Adipocyte (in vitro differentiated cells): ENCODE data around the gene PIK3CD.
"Not testable (repeated sequence)": the region's sequence is repeated elsewhere in the genome, so short reads cannot be mapped to it uniquely, and the experiment has no call there.

Experiments used
- DNase-seq: peaks from one replicate; pipeline ENCODE4 v3.0.0-alpha.2; 2015; ENCODE audit warnings: low read depth
- H3K27me3 ChIP-seq: replicated peaks from 2 replicates; pipeline ENCODE4 v1.7.0; 2013; ENCODE audit warnings: mild to moderate bottlenecking, low read length, moderate library complexity; ENCODE audit not compliant: control insufficient read depth, insufficient read depth
- H3K36me3 ChIP-seq: 2 replicates; pipeline ENCODE4 v1.7.0; 2013; ENCODE audit warnings: low read length, mild to moderate bottlenecking, moderate library complexity; ENCODE audit not compliant: control insufficient read depth, insufficient read depth, severe bottlenecking
- H3K4me1 ChIP-seq: 2 replicates; pipeline ENCODE4 v1.7.0; 2013; ENCODE audit warnings: mild to moderate bottlenecking, low read length, moderate library complexity; ENCODE audit not compliant: control insufficient read depth, insufficient read depth
- H3K4me3 ChIP-seq: 2 replicates; pipeline ENCODE4 v1.7.0; 2013; ENCODE audit warnings: mild to moderate bottlenecking, low read length, moderate library complexity
- H3K9ac ChIP-seq: 2 replicates; pipeline ENCODE4 v1.7.0; 2013; ENCODE audit warnings: mild to moderate bottlenecking, low read length, moderate library complexity
- H3K9me3 ChIP-seq: 2 replicates; pipeline ENCODE4 v1.7.0; 2013; ENCODE audit warnings: mild to moderate bottlenecking, low read length, moderate library complexity; ENCODE audit not compliant: control insufficient read depth

The PIK3CD gene

GRCh38 chr1:9749361-9749760 lies 97.8 kb downstream of the PIK3CD start:
- no peak overlapping the region for H3K4me3 ChIP-seq
- H3K36me3 ChIP-seq, result peaks cover 11% of the 10 kb centered on the region
- no peaks in the 10 kb centered on the region for H3K27me3 ChIP-seq
- no peak overlapping the region for H3K9ac ChIP-seq
- H3K9me3 ChIP-seq, result no peaks in the 10 kb centered on the region
- H3K4me1 ChIP-seq, result peaks cover 15% of the 10 kb centered on the region
- DNase-seq, result no peak

GRCh38 chr1:9751971-9752370 lies 100.4 kb downstream of the PIK3CD start:
- DNase-seq, result no peak
- Histone ChIP-seq H3K4me1 (peaks cover 5% of the 10 kb centered on the region), H3K27me3 (no peaks in the 10 kb centered on the region), H3K9ac (no peak overlapping the region), H3K4me3 (no peak overlapping the region), H3K9me3 (no peaks in the 10 kb centered on the region), H3K36me3 (peaks cover 11% of the 10 kb centered on the region)

- peaks cover 5% of the 10 kb centered on the region for H3K4me1 ChIP-seq
- no peak overlapping the region for H3K4me3 ChIP-seq
- peak; percentile 68 for DNase-seq
- peaks cover 11% of the 10 kb centered on the region for H3K36me3 ChIP-seq
- no peaks in the 10 kb centered on the region for H3K9me3 ChIP-seq
- no peaks in the 10 kb centered on the region for H3K27me3 ChIP-seq
- no peak overlapping the region for H3K9ac ChIP-seq
These were observed 101.6 kb downstream of the PIK3CD start for GRCh38 chr1:9753121-9753531.

GRCh38 chr1:9755441-9755995 lies 104.0 kb downstream of the PIK3CD start:
- H3K4me1 ChIP-seq, result peaks cover 20% of the 10 kb centered on the region
- peak; percentile 48 for DNase-seq
- H3K9ac ChIP-seq, result no peak overlapping the region
- peaks cover 5% of the 10 kb centered on the region for H3K36me3 ChIP-seq
- H3K9me3 ChIP-seq, result no peaks in the 10 kb centered on the region
- H3K27me3 ChIP-seq, result no peaks in the 10 kb centered on the region
- no peak overlapping the region for H3K4me3 ChIP-seq

GRCh38 chr1:9758559-9759121 lies 107.1 kb downstream of the PIK3CD start:
- H3K27me3 ChIP-seq, result no peaks in the 10 kb centered on the region
- no peaks in the 10 kb centered on the region for H3K9me3 ChIP-seq
- no peak overlapping the region for H3K4me3 ChIP-seq
- no peak for DNase-seq
- H3K9ac ChIP-seq, result no peak overlapping the region
- H3K36me3 ChIP-seq, result no peaks in the 10 kb centered on the region
- H3K4me1 ChIP-seq, result peaks cover 14% of the 10 kb centered on the region

- Histone ChIP-seq H3K9me3 (no peaks in the 10 kb centered on the region), H3K36me3 (no peaks in the 10 kb centered on the region), H3K9ac (no peak overlapping the region), H3K27me3 (no peaks in the 10 kb centered on the region), H3K4me1 (peaks cover 19% of the 10 kb centered on the region), H3K4me3 (no peak overlapping the region)
- no peak for DNase-seq
These were observed 108.4 kb downstream of the PIK3CD start for GRCh38 chr1:9759939-9760338.

GRCh38 chr1:9760824-9761223 lies 109.3 kb downstream of the PIK3CD start:
- H3K27me3 ChIP-seq, result no peaks in the 10 kb centered on the region
- DNase-seq, result no peak
- H3K36me3 ChIP-seq, result no peaks in the 10 kb centered on the region
- no peak overlapping the region for H3K9ac ChIP-seq
- no peak overlapping the region for H3K4me3 ChIP-seq
- H3K9me3 ChIP-seq, result no peaks in the 10 kb centered on the region
- peaks cover 22% of the 10 kb centered on the region for H3K4me1 ChIP-seq

- Histone ChIP-seq H3K4me3 (no peak overlapping the region), H3K27me3 (no peaks in the 10 kb centered on the region), H3K9ac (no peak overlapping the region), H3K36me3 (no peaks in the 10 kb centered on the region), H3K9me3 (no peaks in the 10 kb centered on the region), H3K4me1 (peaks cover 26% of the 10 kb centered on the region)
- DNase-seq, result no peak
These were observed 110.3 kb downstream of the PIK3CD start for GRCh38 chr1:9761855-9762254.

GRCh38 chr1:9762446-9762845 lies 110.9 kb downstream of the PIK3CD start:
- H3K9ac ChIP-seq, H3K9me3 ChIP-seq, H3K4me3 ChIP-seq, H3K27me3 ChIP-seq, DNase-seq, H3K36me3 ChIP-seq: not testable (repeated sequence)
- peaks cover 26% of the 10 kb centered on the region for H3K4me1 ChIP-seq

- Histone ChIP-seq H3K4me3 (no peak overlapping the region), H3K36me3 (no peaks in the 10 kb centered on the region), H3K4me1 (peaks cover 23% of the 10 kb centered on the region), H3K27me3 (no peaks in the 10 kb centered on the region), H3K9ac (no peak overlapping the region), H3K9me3 (no peaks in the 10 kb centered on the region)
- no peak for DNase-seq
These were observed 112.4 kb downstream of the PIK3CD start for GRCh38 chr1:9763914-9764313.

- no peak for DNase-seq
- no peaks in the 10 kb centered on the region for H3K27me3 ChIP-seq
These were observed 113.0 kb downstream of the PIK3CD start for GRCh38 chr1:9764550-9764949.

More at GRCh38 chr1:9764550-9764949, 113.0 kb downstream of the PIK3CD start:
- Histone ChIP-seq H3K9ac (no peak overlapping the region), H3K4me3 (no peak overlapping the region), H3K4me1 (peaks cover 19% of the 10 kb centered on the region), H3K36me3 (no peaks in the 10 kb centered on the region), H3K9me3 (no peaks in the 10 kb centered on the region)
